Endodermal cell (in vitro differentiated cells): ENCODE results near the gene EVA1C. TPM values are rescaled to one million over a fixed set of nuclear protein-coding genes. Genes with fewer than 3 reads are reported as not detected.
A peak's percentile ranks its signal among the peaks of the same experiment; 100 is the strongest.

Experiments
- DNase-seq: peaks from one replicate; pipeline ENCODE4 v3.0.0-alpha.2; 2017
- H3K27ac ChIP-seq: 2 replicates; pipeline ENCODE4 v1.5.1; 2013; ENCODE audit warnings: mild to moderate bottlenecking, low read depth, low read length, moderate library complexity
- H3K27me3 ChIP-seq: 2 replicates; pipeline ENCODE4 v1.6.1; 2013; ENCODE audit warnings: mild to moderate bottlenecking, low read length, moderate library complexity; ENCODE audit not compliant: insufficient read depth, control insufficient read depth, poor library complexity, severe bottlenecking
- H3K36me3 ChIP-seq: 2 replicates; pipeline ENCODE4 v1.7.0; 2013; ENCODE audit warnings: mild to moderate bottlenecking, low read length, moderate library complexity; ENCODE audit not compliant: control insufficient read depth, insufficient read depth
- H3K4me1 ChIP-seq: one replicate; pipeline ENCODE4 v1.7.0; 2013; ENCODE audit warnings: low read length; ENCODE audit not compliant: control insufficient read depth, insufficient read depth
- H3K4me3 ChIP-seq: 2 replicates; pipeline ENCODE4 v1.5.1; 2013; ENCODE audit warnings: mild to moderate bottlenecking, low read length, moderate library complexity
- H3K9ac ChIP-seq: 2 replicates; pipeline ENCODE4 v1.6.1; 2013; ENCODE audit warnings: mild to moderate bottlenecking, low read length, moderate library complexity; ENCODE audit not compliant: poor library complexity, severe bottlenecking; ENCODE audit errors: extremely low read depth
- H3K9me3 ChIP-seq: 2 replicates; pipeline ENCODE4 v1.6.1; 2013; ENCODE audit warnings: mild to moderate bottlenecking, low read length, moderate library complexity; ENCODE audit not compliant: control insufficient read depth
- H3K27ac Mint-ChIP-seq: 2 replicates; pipeline ENCODE4 v1.8.0; 2020; ENCODE audit warnings: mixed read lengths
- H3K27me3 Mint-ChIP-seq: 2 replicates; pipeline ENCODE4 v1.8.0; 2021; ENCODE audit warnings: mild to moderate bottlenecking, mixed read lengths; ENCODE audit not compliant: insufficient read depth
- H3K36me3 Mint-ChIP-seq: 2 replicates; pipeline ENCODE4 v1.8.0; 2020; ENCODE audit warnings: low read depth, mixed read lengths
- H3K4me1 Mint-ChIP-seq: 2 replicates; pipeline ENCODE4 v1.8.0; 2020; ENCODE audit warnings: mixed read lengths
- H3K4me3 Mint-ChIP-seq: 2 replicates; pipeline ENCODE4 v1.8.0; 2020; ENCODE audit warnings: mild to moderate bottlenecking, moderate library complexity, mixed read lengths
- H3K9me3 Mint-ChIP-seq: 2 replicates; pipeline ENCODE4 v1.8.0; 2020; ENCODE audit warnings: mild to moderate bottlenecking, mixed read lengths
- WGBS, 2 experiments: methylation state at CpG; one replicate each; pipeline versions ENCODE4 v1.1.5 to v1.1.7; 2013; ENCODE audit warnings: missing lambda C conversion rate in 2 of 2, mixed read lengths in 1 of 2; ENCODE audit not compliant: insufficient coverage in 1 of 2, insufficient read length in 1 of 2; 5-methylcytosine and 5-hydroxymethylcytosine counted together
- total RNA-seq, 2 donors: library from RNA; stranded (reverse); fragmentation: NEBNext Ultra II Directional in 1 of 2; extraction: Animal tissue kit (Norgen Biotek cat#: 25700) in 1 of 2; gene quantifications; 2 replicates in 1 of 2; 3 replicates in 1 of 2; pipeline ENCODE4 v1.2.1, GENCODE V29; 2021
- TF ChIP-seq, protein P1 (sequence below): fragments of 200-600 bp; sonication (generic); conservative IDR thresholded peaks from 2 replicates; pipeline ENCODE4 v1.5.0; 2021; ENCODE audit warnings: antibody characterized with exemption, mild to moderate bottlenecking

Gene EVA1C
- total RNA-seq, 2 donors from 2014 or later, result 0.68 TPM; not detected in 1

DNA sequence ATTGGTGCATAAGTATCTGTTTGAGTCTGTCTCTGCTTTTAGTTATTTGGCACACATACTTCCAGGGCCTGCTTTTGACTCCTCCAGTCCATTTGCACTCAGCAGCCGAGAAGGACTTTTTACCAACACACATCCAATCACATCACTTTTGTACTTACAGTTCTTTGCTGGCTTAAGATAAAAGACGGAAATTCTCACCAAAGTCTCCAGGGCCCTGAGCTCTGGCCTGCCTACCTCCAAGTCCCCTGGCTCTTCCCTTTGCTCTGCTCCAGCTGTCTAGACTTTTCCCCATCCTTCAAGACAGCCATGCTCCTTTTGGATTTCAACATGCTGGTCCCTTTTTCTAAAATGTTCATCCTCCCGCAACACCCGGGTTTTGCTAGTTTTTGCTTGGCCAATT lies 2.2 kb upstream of the EVA1C start:
- H3K4me3 ChIP-seq, result no peak overlapping the region
- H3K4me1 ChIP-seq, result no peaks in the 10 kb centered on the region
- H3K4me1 Mint-ChIP-seq, result peaks cover 7% of the 10 kb centered on the region
- H3K36me3 Mint-ChIP-seq, result no peaks in the 10 kb centered on the region
- 89 to 95% methylated on average over 4 of the region's 4 CpGs for WGBS, 2 experiments
- no peaks in the 10 kb centered on the region for H3K9me3 ChIP-seq
- H3K27ac Mint-ChIP-seq, result no peak overlapping the region
- no peak overlapping the region for H3K27ac ChIP-seq
- H3K36me3 ChIP-seq, result no peaks in the 10 kb centered on the region
- H3K9me3 Mint-ChIP-seq, result no peaks in the 10 kb centered on the region
- TF ChIP-seq, protein P1, sequence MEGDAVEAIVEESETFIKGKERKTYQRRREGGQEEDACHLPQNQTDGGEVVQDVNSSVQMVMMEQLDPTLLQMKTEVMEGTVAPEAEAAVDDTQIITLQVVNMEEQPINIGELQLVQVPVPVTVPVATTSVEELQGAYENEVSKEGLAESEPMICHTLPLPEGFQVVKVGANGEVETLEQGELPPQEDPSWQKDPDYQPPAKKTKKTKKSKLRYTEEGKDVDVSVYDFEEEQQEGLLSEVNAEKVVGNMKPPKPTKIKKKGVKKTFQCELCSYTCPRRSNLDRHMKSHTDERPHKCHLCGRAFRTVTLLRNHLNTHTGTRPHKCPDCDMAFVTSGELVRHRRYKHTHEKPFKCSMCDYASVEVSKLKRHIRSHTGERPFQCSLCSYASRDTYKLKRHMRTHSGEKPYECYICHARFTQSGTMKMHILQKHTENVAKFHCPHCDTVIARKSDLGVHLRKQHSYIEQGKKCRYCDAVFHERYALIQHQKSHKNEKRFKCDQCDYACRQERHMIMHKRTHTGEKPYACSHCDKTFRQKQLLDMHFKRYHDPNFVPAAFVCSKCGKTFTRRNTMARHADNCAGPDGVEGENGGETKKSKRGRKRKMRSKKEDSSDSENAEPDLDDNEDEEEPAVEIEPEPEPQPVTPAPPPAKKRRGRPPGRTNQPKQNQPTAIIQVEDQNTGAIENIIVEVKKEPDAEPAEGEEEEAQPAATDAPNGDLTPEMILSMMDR, result no peak
- peaks cover 67% of the 10 kb centered on the region for H3K27me3 ChIP-seq
- H3K9ac ChIP-seq, result no peak overlapping the region
- peaks cover 68% of the 10 kb centered on the region for H3K27me3 Mint-ChIP-seq
- no peak for DNase-seq
- no peak overlapping the region for H3K4me3 Mint-ChIP-seq

DNA sequence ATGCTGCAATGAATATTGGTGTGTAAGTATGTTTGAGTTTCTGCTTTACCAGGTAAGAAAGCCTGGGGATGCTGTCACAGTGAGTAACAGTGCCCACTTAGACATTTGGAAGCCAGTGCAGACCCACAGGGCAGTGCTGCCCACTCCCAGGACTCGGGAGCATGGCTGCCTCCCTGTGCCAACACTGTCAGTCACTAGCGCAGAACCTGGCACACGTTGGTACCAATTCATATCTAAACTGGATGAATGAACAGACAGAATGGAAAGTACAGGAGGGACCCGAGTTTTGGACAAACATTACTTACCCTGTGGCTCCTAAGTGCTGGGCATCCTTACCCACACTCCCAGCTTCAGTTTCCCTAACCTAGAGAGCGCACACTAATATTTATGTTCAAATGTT lies 1.6 kb upstream of the EVA1C start:
- 97 to 100% methylated on average over 3 to 5 of the region's 5 CpGs for WGBS, 2 experiments
- TF ChIP-seq, protein P1, result no peak
- Mint-ChIP-seq H3K4me1 (peaks cover 7% of the 10 kb centered on the region), H3K27me3 (peaks cover 74% of the 10 kb centered on the region), H3K27ac (no peak overlapping the region), H3K9me3 (no peaks in the 10 kb centered on the region), H3K36me3 (no peaks in the 10 kb centered on the region), H3K4me3 (no peak overlapping the region)
- H3K9ac ChIP-seq, result no peak overlapping the region
- no peak for DNase-seq
- H3K9me3 ChIP-seq, result no peaks in the 10 kb centered on the region
- no peaks in the 10 kb centered on the region for H3K4me1 ChIP-seq
- H3K27me3 ChIP-seq, result peaks cover 73% of the 10 kb centered on the region
- H3K27ac ChIP-seq, result no peak overlapping the region
- no peak overlapping the region for H3K4me3 ChIP-seq
- no peaks in the 10 kb centered on the region for H3K36me3 ChIP-seq

DNA sequence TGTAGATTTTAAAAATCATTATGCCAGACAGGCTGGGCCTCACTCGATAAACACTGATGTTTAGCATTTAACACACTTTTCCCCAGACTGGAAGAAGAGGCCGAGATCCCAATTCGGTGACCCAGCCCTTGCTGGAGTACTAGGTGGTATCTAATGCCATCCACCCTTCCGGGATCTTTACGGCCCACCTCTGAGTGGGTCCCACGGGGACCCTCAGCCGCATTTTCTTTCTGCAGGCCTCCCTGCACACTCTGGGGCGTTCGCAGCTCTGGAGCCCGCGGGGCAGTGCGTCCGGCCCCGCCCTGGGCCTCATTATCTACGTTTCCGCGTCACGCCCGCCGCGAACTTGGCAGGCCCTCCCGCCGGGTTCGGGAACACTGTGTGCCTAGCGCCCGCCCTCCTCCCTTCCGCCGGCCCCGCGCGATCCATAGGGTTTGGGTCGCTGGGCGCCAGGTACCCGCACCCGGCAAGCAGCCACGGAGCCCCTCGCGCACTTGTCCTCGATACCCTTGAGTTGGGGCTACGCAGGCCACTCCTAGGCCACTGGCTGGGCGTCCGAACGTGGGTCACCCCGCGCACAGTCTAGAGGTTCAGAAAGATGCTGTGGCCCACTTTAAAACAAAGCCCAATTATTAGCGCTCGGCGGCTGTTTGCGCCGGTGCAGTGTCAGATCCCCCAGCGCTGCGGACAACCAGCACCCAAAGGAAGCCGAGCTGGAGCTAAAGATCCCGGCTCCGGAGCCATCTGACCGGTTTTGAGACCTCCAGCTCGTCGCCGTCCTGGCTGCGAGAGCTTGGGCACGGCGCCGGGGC lies 950 bp upstream of the EVA1C start:
- Mint-ChIP-seq H3K27me3 (peaks cover 75% of the 10 kb centered on the region), H3K9me3 (no peaks in the 10 kb centered on the region), H3K36me3 (no peaks in the 10 kb centered on the region), H3K4me1 (peaks cover 7% of the 10 kb centered on the region), H3K27ac (no peak overlapping the region), H3K4me3 (peak overlapping the region; percentile 57)
- Histone ChIP-seq H3K27me3 (peaks cover 74% of the 10 kb centered on the region), H3K9me3 (no peaks in the 10 kb centered on the region), H3K36me3 (no peaks in the 10 kb centered on the region), H3K9ac (no peak overlapping the region), H3K27ac (no peak overlapping the region), H3K4me3 (peak overlapping the region; percentile 72), H3K4me1 (no peaks in the 10 kb centered on the region)
- WGBS, 2 experiments, result 15 to 23% methylated on average over 43 to 63 of the region's 63 CpGs
- TF ChIP-seq, protein P1, result no peak
- DNase-seq, result peak; percentile 71
